ENCODE results near the gene POU3F2. TPM values are rescaled to one million over a fixed set of nuclear protein-coding genes. Genes with fewer than 3 reads are reported as not detected.
A peak's percentile ranks its signal among the peaks of the same experiment; 100 is the strongest.

POU3F2 gene
- total and polyA plus RNA-seq, 12 donors, result not detected

- ATAC-seq, result no peak
- peak overlapping the region in 1 of 10 donors; percentile 64 for H3K4me3 ChIP-seq
Measured at GRCh38 chr6:98836025-98836961, 1.9 kb downstream of the POU3F2 start.

GRCh38 chr6:98836962-98837944 is 2.9 kb downstream of the POU3F2 start:
- Histone ChIP-seq H3K27ac (no peak overlapping the region), H3K36me3 (no peaks in the 10 kb centered on the region), H3K9me3 (no peaks in the 10 kb centered on the region), H3K4me1 (peaks cover 10 to 41% (median 35%) of the 10 kb centered on the region in 9 donors), H3K27me3 (peaks cover 38 to 100% (median 99%) of the 10 kb centered on the region in 7 donors), H3K4me3 (no peak overlapping the region)
- no peak for TF ChIP-seq CTCF (IDR thresholded peaks at IDR 0.05)
- WGBS, 2 donors, result 12 to 19% methylated on average over 9 of the region's 9 CpGs
- intact Hi-C loops (cut with DNase I), result no loop called here
- DNase-seq, result no peak
- ATAC-seq, result no peak

More at GRCh38 chr6:98836025-98836961, 1.9 kb downstream of the POU3F2 start:
- no peaks in the 10 kb centered on the region for H3K9me3 ChIP-seq
- DNase-seq, result no peak
- H3K27me3 ChIP-seq, result peaks cover 46 to 100% (median 99%) of the 10 kb centered on the region in 7 donors
- no peak overlapping the region for H3K27ac ChIP-seq
- intact Hi-C loops (cut with DNase I), result no loop called here
- peaks cover 10 to 50% (median 44%) of the 10 kb centered on the region in 9 donors for H3K4me1 ChIP-seq
- WGBS, 2 donors, result 3 to 5% methylated on average over 23 of the region's 23 CpGs
- TF ChIP-seq CTCF (IDR thresholded peaks at IDR 0.05), result no peak
- no peaks in the 10 kb centered on the region for H3K36me3 ChIP-seq

GRCh38 chr6:98838032-98838431 is 3.7 kb downstream of the POU3F2 start:
- 14 to 16% methylated on average over 4 of the region's 4 CpGs for WGBS, 2 donors
- no peak for TF ChIP-seq CTCF (IDR thresholded peaks at IDR 0.05)
- DNase-seq (no peak), ATAC-seq (no peak)
- Histone ChIP-seq H3K9me3 (no peaks in the 10 kb centered on the region), H3K27me3 (peaks cover 40 to 100% (median 99%) of the 10 kb centered on the region in 7 donors), H3K4me1 (peaks cover 3 to 36% (median 27%) of the 10 kb centered on the region in 9 donors), H3K27ac (no peak overlapping the region), H3K36me3 (no peaks in the 10 kb centered on the region), H3K4me3 (no peak overlapping the region)
- intact Hi-C loops (cut with DNase I), result no loop called here

GRCh38 chr6:98838975-98839374 is 4.6 kb downstream of the POU3F2 start:
- ATAC-seq, result no peak
- Histone ChIP-seq H3K27me3 (peaks cover 47 to 100% (median 99%) of the 10 kb centered on the region in 7 donors), H3K9me3 (no peaks in the 10 kb centered on the region), H3K4me3 (no peak overlapping the region), H3K27ac (no peak overlapping the region), H3K36me3 (no peaks in the 10 kb centered on the region), H3K4me1 (peaks cover 0 to 31% (median 24%) of the 10 kb centered on the region in 9 donors)
- WGBS, 2 donors, result 23 to 26% methylated on average over 1 of the region's 1 CpG
- intact Hi-C loops (cut with DNase I), result no loop called here
- TF ChIP-seq CTCF (IDR thresholded peaks at IDR 0.05), result no peak
- no peak for DNase-seq
